Liver (tissue), 9 donors: Measurements from ENCODE around the gene WARS2. TPM values are rescaled to one million over a fixed set of nuclear protein-coding genes. Genes with fewer than 3 reads are reported as not detected.

Experiments used
- DNase-seq: peaks from one replicate; pipeline ENCODE4 v3.0.0-alpha.2; 2017; ENCODE audit warnings: low spot score
- H3K27ac ChIP-seq, 2 donors: one replicate each; pipeline ENCODE4 v1.7.0; 2013; ENCODE audit warnings: inconsistent platforms in 2 of 2, low read length in 2 of 2, control low read depth in 1 of 2, low read depth in 1 of 2, mild to moderate bottlenecking in 1 of 2
- H3K27me3 ChIP-seq, 4 donors: one replicate each; pipeline versions ENCODE4 v1.6.1 to v1.7.0; 2013; ENCODE audit warnings: low read length in 3 of 4, inconsistent platforms in 1 of 4, mild to moderate bottlenecking in 1 of 4, moderate library complexity in 1 of 4; ENCODE audit not compliant: control insufficient read depth in 4 of 4, insufficient read depth in 4 of 4
- H3K36me3 ChIP-seq, 4 donors: one replicate each; pipeline versions ENCODE4 v1.6.1 to v1.7.0; 2013; ENCODE audit warnings: low read length in 3 of 4, mild to moderate bottlenecking in 3 of 4, low read depth in 1 of 4, moderate library complexity in 1 of 4; ENCODE audit not compliant: control insufficient read depth in 4 of 4, insufficient read depth in 3 of 4
- H3K4me1 ChIP-seq, 4 donors: one replicate each; pipeline versions ENCODE4 v1.6.1 to v1.7.0; 2013; ENCODE audit warnings: low read length in 3 of 4, mild to moderate bottlenecking in 3 of 4, moderate library complexity in 1 of 4; ENCODE audit not compliant: control insufficient read depth in 4 of 4, insufficient read depth in 4 of 4
- H3K4me3 ChIP-seq, 3 donors: one replicate each; pipeline versions ENCODE4 v1.6.1 to v1.7.0; 2013; ENCODE audit warnings: low read length in 3 of 3, control low read depth in 1 of 3, low read depth in 1 of 3, mild to moderate bottlenecking in 1 of 3
- H3K9ac ChIP-seq, 2 donors: one replicate each; pipeline ENCODE4 v1.7.0; 2013; ENCODE audit warnings: low read length in 2 of 2, mild to moderate bottlenecking in 2 of 2, moderate library complexity in 2 of 2, control low read depth in 1 of 2, low read depth in 1 of 2
- H3K9me3 ChIP-seq, 4 donors: one replicate each; pipeline versions ENCODE4 v1.6.1 to v1.7.0; 2013; ENCODE audit warnings: low read length in 3 of 4; ENCODE audit not compliant: control insufficient read depth in 4 of 4
- ATF3 ChIP-seq: IDR thresholded peaks from 2 replicates; pipeline ENCODE4 v1.6.1; 2016; ENCODE audit warnings: antibody characterized with exemption
- CTCF ChIP-seq: fragments of 150-350 bp; IDR thresholded peaks from 2 replicates; pipeline ENCODE4 v1.5.1; 2017; ENCODE audit warnings: improper control_type of control experiment, low read depth, low read length; ENCODE audit not compliant: missing input control
- HNF4A ChIP-seq, 2 donors: conservative IDR thresholded peaks; 2 replicates each; pipeline ENCODE4 v1.6.1; 2016; ENCODE audit warnings: antibody characterized with exemption in 2 of 2, mild to moderate bottlenecking in 2 of 2
- HNF4G ChIP-seq: IDR thresholded peaks from 2 replicates; pipeline ENCODE4 v1.6.1; 2016; ENCODE audit warnings: antibody characterized with exemption
- MAX ChIP-seq: IDR thresholded peaks from 2 replicates; pipeline ENCODE4 v1.6.1; 2016; ENCODE audit warnings: antibody characterized with exemption
- RAD21 ChIP-seq, 2 donors: IDR thresholded peaks; 2 replicates each; pipeline ENCODE4 v1.6.1; 2016; ENCODE audit warnings: antibody characterized with exemption in 2 of 2, mild to moderate bottlenecking in 2 of 2
- SP1 ChIP-seq: IDR thresholded peaks from 2 replicates; pipeline ENCODE4 v1.6.1; 2018; ENCODE audit warnings: antibody characterized with exemption, mild to moderate bottlenecking
- TAF1 ChIP-seq: conservative IDR thresholded peaks from 2 replicates; pipeline ENCODE4 v1.6.1; 2016; ENCODE audit warnings: antibody characterized with exemption, mild to moderate bottlenecking
- WGBS: extraction: QIAGEN DNeasy Blood & Tissue Kit; methylation state at CpG from one replicate; pipeline ENCODE4 v1.1.7; 2013; 5-methylcytosine and 5-hydroxymethylcytosine counted together
- polyA plus RNA-seq, 2 donors: library from polyadenylated mRNA; stranded (reverse) in 1 of 2; unstranded in 1 of 2; fragments of 200-250 nt in 1 of 2; fragments of >200 nt in 1 of 2; fragmentation: Nextera tagmentation in 1 of 2; extraction: Ambion mirVana in 1 of 2; gene quantifications; one replicate each; pipeline versions ENCODE4 v1.2.1 to v1.2.3, GENCODE V29; 2013 to 2015
- total RNA-seq, 2 donors: library from RNA; depleted of rRNA; stranded (reverse); fragments of >200 nt; gene quantifications; one replicate each; pipeline ENCODE4 v1.2.3, GENCODE V29; 2014
- donor health status: healthy.
- donor health status: healthy.
- donor health status: healthy.
- donor health status: healthy.
- donor health status: healthy.

WARS2 gene
- total and polyA plus RNA-seq, 4 donors, result 3.5 to 14.5 (median 7.0) TPM

GRCh38 chr1:119002028-119002686 lies 138.3 kb downstream of the WARS2 start:
- no peaks in the 10 kb centered on the region for H3K36me3 ChIP-seq
- DNase-seq, result no peak
- peaks cover 2 to 15% (median 5%) of the 10 kb centered on the region in 4 donors for H3K4me1 ChIP-seq
- no peak overlapping the region for H3K9ac ChIP-seq
- H3K27ac ChIP-seq, result no peak overlapping the region
- TF ChIP-seq SP1, result no peak
- TF ChIP-seq RAD21 (IDR thresholded peaks at IDR 0.05), result no peak
- no peak for TF ChIP-seq CTCF
- TF ChIP-seq HNF4G, result no peak
- no peak for TF ChIP-seq ATF3
- no peak for TF ChIP-seq MAX
- TF ChIP-seq TAF1, result no peak
- 11% methylated on average over 16 of the region's 16 CpGs for WGBS
- no peak overlapping the region for H3K4me3 ChIP-seq
- H3K9me3 ChIP-seq, result peaks cover 0 to 9% (median 0%) of the 10 kb centered on the region in 4 donors
- H3K27me3 ChIP-seq, result peaks cover 10 to 39% (median 27%) of the 10 kb centered on the region in 4 donors

- peaks cover 0 to 1% (median 0%) of the 10 kb centered on the region in 4 donors for H3K9me3 ChIP-seq
- H3K4me3 ChIP-seq, result peak overlapping the region in 1 of 3 donors; percentile 5
- H3K4me1 ChIP-seq, result peaks cover 2 to 8% (median 3%) of the 10 kb centered on the region in 4 donors
- no peak overlapping the region for H3K27ac ChIP-seq
- H3K36me3 ChIP-seq, result no peaks in the 10 kb centered on the region
- DNase-seq, result no peak
- H3K9ac ChIP-seq, result no peak overlapping the region
- no peak for TF ChIP-seq HNF4A (conservative IDR thresholded peaks at IDR 0.05)
- TF ChIP-seq CTCF, result no peak
- 5% methylated on average over 49 of the region's 49 CpGs for WGBS
- peaks cover 13 to 38% (median 21%) of the 10 kb centered on the region in 4 donors for H3K27me3 ChIP-seq
Observed at GRCh38 chr1:119001181-119002027, 139.0 kb downstream of the WARS2 start.
